Adrenal gland (tissue), 5 donors: ENCODE results near the gene ZNF133.

Source experiments
- CTCF ChIP-seq, 6 experiments: fragments of 450-650 bp in 4 of 6; fragments of 200-600 bp in 2 of 6; sonication (generic) in 1 of 6; IDR thresholded peaks; 1 replicate in 5 of 6; 2 replicates in 1 of 6; pipeline versions ENCODE4 v1.5.1 to v1.8.0; 2016 to 2021; ENCODE audit warnings: antibody characterized with exemption in 6 of 6, mild to moderate bottlenecking in 2 of 6, moderate library complexity in 1 of 6
- POLR2A ChIP-seq, 2 donors: fragments of 450-650 bp; IDR thresholded peaks; one replicate each; pipeline ENCODE4 v1.6.1; 2017; ENCODE audit warnings: antibody characterized with exemption in 2 of 2, mild to moderate bottlenecking in 2 of 2, moderate library complexity in 1 of 2
- donor health status: DM: no; HTN: no; CAD: no.

- no peak for TF ChIP-seq CTCF (IDR thresholded peaks at IDR 0.05)
- no peak for TF ChIP-seq POLR2A (IDR thresholded peaks at IDR 0.05)
Observed at GRCh38 chr20:18324596-18325089, 36.3 kb downstream of the ZNF133 start.
